Type B pancreatic cell (in vitro differentiated cells): ENCODE data around the gene JAZF1. TPM values are rescaled to one million over a fixed set of nuclear protein-coding genes. Genes with fewer than 3 reads are reported as not detected.

Source experiments
- DNase-seq: peaks from one replicate; pipeline ENCODE4 v3.0.0; 2021; ENCODE audit warnings: mixed read lengths; ENCODE audit not compliant: unreplicated experiment; ENCODE audit errors: extremely low spot score
- H3K27ac Mint-ChIP-seq: 2 replicates; pipeline ENCODE4 v1.8.0; 2021; ENCODE audit warnings: mild to moderate bottlenecking, mixed read lengths
- H3K27me3 Mint-ChIP-seq: 2 replicates; pipeline ENCODE4 v1.8.0; 2021; ENCODE audit warnings: mixed read lengths
- H3K36me3 Mint-ChIP-seq: 2 replicates; pipeline ENCODE4 v1.8.0; 2021; ENCODE audit warnings: mixed read lengths
- H3K4me1 Mint-ChIP-seq: one replicate; pipeline ENCODE4 v1.8.0; 2021; ENCODE audit warnings: mixed read lengths; ENCODE audit not compliant: unreplicated experiment
- H3K4me3 Mint-ChIP-seq: 2 replicates; pipeline ENCODE4 v1.8.0; 2021; ENCODE audit warnings: mild to moderate bottlenecking, mixed read lengths
- H3K9me3 Mint-ChIP-seq: 2 replicates; pipeline ENCODE4 v1.8.0; 2021; ENCODE audit warnings: mixed read lengths
- CTCF ChIP-seq: fragments of 200-600 bp; sonication (generic); conservative IDR thresholded peaks from 2 replicates; pipeline ENCODE4 v1.5.0; 2021; ENCODE audit warnings: antibody characterized with exemption, mild to moderate bottlenecking
- total RNA-seq: library from RNA; stranded (reverse); gene quantifications from 2 replicates; pipeline ENCODE4 v1.2.1, GENCODE V29; 2021; ENCODE audit warnings: low replicate concordance

JAZF1 gene
- total RNA-seq, 1 donor from 2014 or later, result 4.9 TPM

GRCh38 chr7:28096713-28097112 is 83.9 kb downstream of the JAZF1 start:
- TF ChIP-seq CTCF, result peak; percentile 93
- Mint-ChIP-seq H3K4me1 (peaks cover 4% of the 10 kb centered on the region), H3K4me3 (no peak overlapping the region), H3K27me3 (no peaks in the 10 kb centered on the region), H3K9me3 (no peaks in the 10 kb centered on the region), H3K36me3 (no peaks in the 10 kb centered on the region), H3K27ac (no peak overlapping the region)
- no peak for DNase-seq

GRCh38 chr7:28095231-28095630 is 85.4 kb downstream of the JAZF1 start:
- no peak for TF ChIP-seq CTCF
- no peak for DNase-seq
- peaks cover 4% of the 10 kb centered on the region for H3K4me1 Mint-ChIP-seq
- no peak overlapping the region for H3K4me3 Mint-ChIP-seq
- H3K27me3 Mint-ChIP-seq, result no peaks in the 10 kb centered on the region
- H3K27ac Mint-ChIP-seq, result no peak overlapping the region
- no peaks in the 10 kb centered on the region for H3K36me3 Mint-ChIP-seq
- H3K9me3 Mint-ChIP-seq, result no peaks in the 10 kb centered on the region

GRCh38 chr7:28093623-28094232 is 86.9 kb downstream of the JAZF1 start:
- no peaks in the 10 kb centered on the region for H3K27me3 Mint-ChIP-seq
- H3K9me3 Mint-ChIP-seq, result no peaks in the 10 kb centered on the region
- H3K27ac Mint-ChIP-seq, result no peak overlapping the region
- no peaks in the 10 kb centered on the region for H3K36me3 Mint-ChIP-seq
- peaks cover 4% of the 10 kb centered on the region for H3K4me1 Mint-ChIP-seq
- peak; percentile 74 for TF ChIP-seq CTCF
- no peak for DNase-seq
- no peak overlapping the region for H3K4me3 Mint-ChIP-seq

- no peak for TF ChIP-seq CTCF
- DNase-seq, result no peak
- H3K27ac Mint-ChIP-seq, result no peak overlapping the region
- no peaks in the 10 kb centered on the region for H3K27me3 Mint-ChIP-seq
- H3K36me3 Mint-ChIP-seq, result no peaks in the 10 kb centered on the region
- H3K9me3 Mint-ChIP-seq, result no peaks in the 10 kb centered on the region
- no peaks in the 10 kb centered on the region for H3K4me1 Mint-ChIP-seq
- H3K4me3 Mint-ChIP-seq, result no peak overlapping the region
Measured at GRCh38 chr7:28091190-28091589, 89.4 kb downstream of the JAZF1 start.

- Mint-ChIP-seq H3K36me3 (no peaks in the 10 kb centered on the region), H3K27me3 (no peaks in the 10 kb centered on the region), H3K27ac (no peak overlapping the region), H3K9me3 (no peaks in the 10 kb centered on the region), H3K4me1 (no peaks in the 10 kb centered on the region), H3K4me3 (no peak overlapping the region)
- TF ChIP-seq CTCF, result no peak
- no peak for DNase-seq
Measured at GRCh38 chr7:28088901-28089714, 91.5 kb downstream of the JAZF1 start.
